K562 (cell line): Measurements from ENCODE around the gene DDAH2. TPM values are rescaled to one million over a fixed set of nuclear protein-coding genes. Genes with fewer than 3 reads are reported as not detected.

Experiments used
- ARID3A ChIP-seq: IDR thresholded peaks from 2 replicates; pipeline ENCODE4 v1.6.1; 2012; ENCODE audit warnings: low read depth, low read length, improper control_type of control experiment, borderline replicate concordance
- ATF3 ChIP-seq, 2 experiments: fragments of 450-650 bp in 1 of 2; sonication (generic) in 1 of 2; formaldehyde crosslinking in 1 of 2; IDR thresholded peaks in 1 of 2; conservative IDR thresholded peaks in 1 of 2; 2 replicates each; pipeline versions ENCODE4 v1.6.1 to v1.8.1; 2016 to 2023; ENCODE audit warnings: mild to moderate bottlenecking in 2 of 2, moderate library complexity in 2 of 2, inconsistent platforms in 1 of 2, missing genetic modification reagents in 1 of 2
- CEBPB ChIP-seq: fragments of 450-650 bp; IDR thresholded peaks from 2 replicates; pipeline ENCODE4 v1.6.1; 2016; ENCODE audit warnings: missing genetic modification characterization, missing compliant biosample characterization
- DACH1 ChIP-seq: fragments of 450-650 bp; IDR thresholded peaks from 2 replicates; pipeline ENCODE4 v1.6.1; 2018; ENCODE audit not compliant: partially characterized antibody
- E4F1 ChIP-seq: fragments of 250-450 bp; sonication (Bioruptor Pico); IDR thresholded peaks from 2 replicates; pipeline ENCODE4 v1.5.0; 2021; ENCODE audit warnings: mild to moderate bottlenecking, borderline replicate concordance
- ETV6 ChIP-seq, 3 experiments: fragments of 150-350 bp in 1 of 3; sonication (generic) in 1 of 3; formaldehyde crosslinking in 1 of 3; IDR thresholded peaks; 2 replicates each; pipeline versions ENCODE4 v1.6.1 to v1.8.0; 2014 to 2022; ENCODE audit warnings: borderline replicate concordance in 2 of 3, low read depth in 2 of 3, antibody characterized with exemption in 1 of 3, low read length in 1 of 3, mild to moderate bottlenecking in 1 of 3, missing genetic modification reagents in 1 of 3
- KLF1 ChIP-seq: fragments of 450-650 bp; IDR thresholded peaks from 2 replicates; pipeline ENCODE4 v1.6.1; 2016; ENCODE audit warnings: missing genetic modification characterization, missing compliant biosample characterization
- NCOR1 ChIP-seq: fragments of 450-650 bp; IDR thresholded peaks from 2 replicates; pipeline ENCODE4 v1.6.1; 2016; ENCODE audit warnings: mild to moderate bottlenecking, moderate library complexity
- PURB ChIP-seq: sonication (generic); formaldehyde crosslinking; IDR thresholded peaks from 2 replicates; pipeline ENCODE4 v1.9.0; 2021; ENCODE audit warnings: low read depth, mild to moderate bottlenecking, missing genetic modification reagents
- RBM39 ChIP-seq: fragments of 200-400 bp; formaldehyde crosslinking; optimal IDR thresholded peaks from 2 replicates; pipeline ENCODE3; 2018; ENCODE audit warnings: low read depth, low read length
- THAP7 ChIP-seq: fragments of 250-450 bp; sonication (Bioruptor Pico); IDR thresholded peaks from 2 replicates; pipeline ENCODE4 v1.5.0; 2021
- ZFP36 ChIP-seq: fragments of 150-350 bp; IDR thresholded peaks from 2 replicates; pipeline ENCODE4 v1.6.1; 2018; ENCODE audit warnings: low read length, low read depth; ENCODE audit not compliant: partially characterized antibody
- ZFX ChIP-seq: sonication (generic); formaldehyde crosslinking; IDR thresholded peaks from 2 replicates; pipeline ENCODE4 v1.8.0; 2022; ENCODE audit warnings: mild to moderate bottlenecking, missing genetic modification reagents, moderate library complexity
- ZMIZ1 ChIP-seq, 2 experiments: fragments of 150-350 bp in 1 of 2; IDR thresholded peaks; 2 replicates each; pipeline ENCODE4 v1.6.1; 2012 to 2016; ENCODE audit warnings: low read depth in 2 of 2, low read length in 2 of 2, mild to moderate bottlenecking in 1 of 2, moderate library complexity in 1 of 2
- ZNF695 ChIP-seq: fragments of 450-650 bp; formaldehyde crosslinking; IDR thresholded peaks from 2 replicates; pipeline ENCODE4 v1.4.0; 2020; ENCODE audit warnings: mild to moderate bottlenecking, moderate library complexity
- polyA plus RNA-seq, 8 experiments: library from polyadenylated mRNA; depleted of rRNA in 4 of 8; stranded (reverse) in 5 of 8; unstranded in 3 of 8; fragments of >200 nt; fragmentation: Nextera tagmentation in 2 of 8; fragmentation: Illumina TruSeq in 1 of 8; extraction: Ambion mirVana in 2 of 8; extraction: Trizol in 1 of 8; gene quantifications; 2 replicates each; pipeline versions ENCODE4 v1.2.1 to v1.2.3, GENCODE V29; 2011 to 2014; ENCODE audit warnings: inconsistent platforms in 1 of 8, missing spikeins in 1 of 8
- total RNA-seq, 7 experiments: library from RNA; depleted of rRNA in 6 of 7; stranded (reverse); fragments of >200 nt in 6 of 7; fragmentation: Illumina TruSeq in 2 of 7; extraction: Trizol in 2 of 7; gene quantifications; 2 replicates each; pipeline versions ENCODE4 v1.2.1 to v1.2.3, GENCODE V29; 2011 to 2021; ENCODE audit warnings: low replicate concordance in 1 of 7

DDAH2 gene
- total and polyA plus RNA-seq, 9 of the 15 experiments (the other 6 are each of a cell fraction or from before 2014, with no cell fraction given), result 1.8 to 45.4 (median 21.4) TPM

GRCh38 chr6:31690231-31691077 lies 38.6 kb downstream of the DDAH2 start (continued):
- TF ChIP-seq THAP7 (CRISPR knock-in tag) (no peak), ETV6 (IDR thresholded peaks at IDR 0.05; ENCODE audit: borderline replicate concordance in 1 of 2, low read depth in 2 of 2, low read length in 1 of 2) (peak in 1 of 2 experiments; percentile 48; a peak in 1 of 4 replicates), ETV6 (CRISPR knock-in tag; IDR thresholded peaks at IDR 0.05; ENCODE audit: borderline replicate concordance) (0 out of 2 replicates have a peak, but pooled peaks have one; percentile 34), ZFX (CRISPR knock-in tag) (peak; percentile 38; the same call in 1 of the 2 replicates), RBM39 (peak; percentile 8), ZFP36 (peak; percentile 97), ARID3A (0 out of 2 replicates have a peak, but pooled peaks have one; percentile 74), ZNF695 (CRISPR knock-in tag) (no peak), NCOR1 (peak; percentile 81), KLF1 (peak; percentile 78; the same call in 1 of the 2 replicates), E4F1 (CRISPR knock-in tag) (peak; percentile 15; the same call in 1 of the 2 replicates), CEBPB (tag) (no peak), DACH1 (peak; percentile 51), ATF3 (IDR thresholded peaks at IDR 0.05) (peak; percentile 99), ATF3 (CRISPR knock-in tag; conservative IDR thresholded peaks at IDR 0.05) (peak; percentile 95), PURB (CRISPR knock-in tag) (0 out of 2 replicates have a peak, but pooled peaks have one; percentile 86), ZMIZ1 (IDR thresholded peaks at IDR 0.05; ENCODE audit: low read depth in 2 of 2, low read length in 2 of 2) (peak in 1 of 2 experiments; percentile 1; a peak in 1 of 4 replicates)
